IPS DF 4.7 (cell line): ENCODE measurements around the gene EMCN.
"Not testable (repeated sequence)": the region's sequence is repeated elsewhere in the genome, so short reads cannot be mapped to it uniquely, and the experiment has no call there.

Experiments
- DNase-seq: peaks from one replicate; pipeline ENCODE4 v3.0.0-alpha.2; 2013; ENCODE audit warnings: low spot score; ENCODE audit errors: extremely low read depth

EMCN gene, protein sequence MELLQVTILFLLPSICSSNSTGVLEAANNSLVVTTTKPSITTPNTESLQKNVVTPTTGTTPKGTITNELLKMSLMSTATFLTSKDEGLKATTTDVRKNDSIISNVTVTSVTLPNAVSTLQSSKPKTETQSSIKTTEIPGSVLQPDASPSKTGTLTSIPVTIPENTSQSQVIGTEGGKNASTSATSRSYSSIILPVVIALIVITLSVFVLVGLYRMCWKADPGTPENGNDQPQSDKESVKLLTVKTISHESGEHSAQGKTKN

DNA sequence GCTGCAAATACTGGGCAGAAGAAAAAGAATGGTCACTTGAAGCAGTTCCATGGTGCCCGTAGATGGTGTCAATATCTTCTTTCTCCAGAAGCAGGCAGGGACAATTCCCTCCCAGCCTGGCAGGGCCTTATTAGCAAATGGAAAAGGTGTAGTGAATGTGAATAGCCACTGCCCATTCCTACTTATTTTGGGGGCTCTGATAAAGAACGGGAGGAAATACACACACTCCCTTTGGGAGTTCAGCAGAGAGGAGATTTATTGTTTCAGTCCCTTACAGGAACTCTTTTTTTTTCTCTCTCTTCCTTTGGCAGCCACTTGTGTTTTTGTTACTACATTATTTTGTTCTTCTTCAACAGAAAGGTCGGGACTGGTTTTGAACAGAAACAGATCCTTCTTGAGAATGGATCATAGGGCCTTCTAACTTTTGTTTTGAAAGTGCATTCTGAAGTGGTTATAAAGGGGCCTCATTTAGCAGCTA is at the start of gene EMCN:
Gene EMCN, minus strand, starts transcription at position 159 of the 478 bp plus-strand sequence. Its CDS starts 108 bp downstream, at position 51.
- DNase-seq = no peak

DNA sequence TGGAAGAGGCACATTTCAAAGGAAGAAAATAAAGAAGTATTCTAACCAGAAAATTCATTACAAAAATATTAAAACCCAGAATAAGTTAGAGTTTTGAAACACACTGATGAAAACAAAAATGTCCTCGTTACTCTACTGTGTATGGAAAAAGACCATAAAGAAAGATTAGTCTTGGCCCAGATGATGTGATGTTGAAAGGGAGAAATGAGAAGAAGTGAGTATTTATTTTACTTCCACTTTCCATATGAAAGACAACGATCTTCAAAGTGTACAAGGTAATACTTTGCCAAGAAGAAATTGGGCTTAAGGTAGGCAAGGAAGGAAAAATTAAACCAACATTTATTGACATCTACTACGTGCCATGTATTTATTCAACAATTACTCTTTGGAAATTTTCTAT is 48.6 kb upstream of the EMCN start:
- DNase-seq = no peak

DNA sequence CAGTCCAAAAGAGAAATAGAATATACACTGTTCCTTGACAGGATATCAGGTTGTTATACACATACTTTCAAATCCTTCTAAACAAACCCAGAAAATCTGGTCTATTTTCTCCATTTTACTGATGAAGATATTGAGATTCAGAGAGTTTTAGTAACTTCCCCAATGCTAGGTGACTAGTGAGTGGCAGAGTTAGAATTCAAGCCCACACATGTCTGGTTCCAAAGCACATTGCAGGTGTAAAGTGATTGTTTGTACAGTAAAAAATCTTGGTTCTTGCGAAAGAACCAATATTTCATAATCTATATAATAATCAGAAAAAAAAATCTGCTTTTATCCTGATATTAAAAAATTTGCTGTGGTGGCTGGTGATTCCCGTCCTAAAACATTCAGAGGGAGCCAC is 39.5 kb upstream of the EMCN start:
- DNase-seq = no peak

DNA sequence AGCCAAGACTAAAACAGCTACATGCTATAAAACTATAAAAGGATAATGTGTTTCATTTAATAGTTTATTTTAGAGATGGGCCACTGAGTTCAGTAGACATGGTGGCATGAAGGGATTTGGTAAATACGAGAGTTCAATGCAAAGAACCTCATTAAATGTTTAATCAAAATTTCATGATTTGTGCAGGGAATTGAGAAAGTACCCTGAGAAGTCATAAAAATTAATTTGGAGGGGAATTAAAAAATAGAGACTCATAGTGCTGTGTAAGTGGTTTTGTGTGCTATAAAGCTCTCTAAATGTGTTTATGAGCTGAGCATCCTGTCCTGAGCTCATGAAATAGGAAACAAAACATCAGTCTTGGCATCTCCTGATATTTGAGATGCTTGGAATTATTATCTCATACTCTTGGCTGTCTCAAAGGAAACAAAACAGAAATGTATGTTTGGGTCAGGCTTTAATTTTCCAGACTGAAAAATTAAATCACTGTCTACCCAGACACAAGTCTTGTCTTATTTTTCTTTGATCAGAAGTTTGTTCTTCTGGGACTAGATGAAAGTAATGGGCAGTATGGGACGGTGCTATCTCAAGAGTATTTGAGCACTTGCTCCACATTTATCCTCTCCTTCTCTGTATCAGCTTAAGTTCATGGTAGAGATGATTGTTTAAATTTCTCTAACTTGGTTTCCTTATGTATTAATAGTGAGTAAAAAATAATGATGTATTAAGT is 38.0 kb upstream of the EMCN start:
- DNase-seq = no peak

DNA sequence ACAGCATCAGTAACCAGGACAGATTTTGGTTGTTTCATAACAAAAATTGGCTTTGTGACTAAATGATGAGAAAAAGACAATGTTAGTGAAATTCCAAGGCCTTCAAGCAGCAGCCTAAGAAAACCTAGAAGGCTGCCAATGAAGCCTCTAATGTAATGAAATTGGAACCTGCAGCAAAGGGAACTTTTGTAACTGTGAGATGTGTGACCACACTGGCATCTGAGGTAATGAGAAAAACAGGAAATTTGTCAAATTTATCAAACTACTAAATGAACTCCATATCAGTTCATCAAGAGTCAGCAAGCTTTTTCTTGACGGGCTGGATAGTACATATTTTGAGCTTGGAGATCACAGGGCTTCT is 30.4 kb upstream of the EMCN start:
- no peak for DNase-seq

DNA sequence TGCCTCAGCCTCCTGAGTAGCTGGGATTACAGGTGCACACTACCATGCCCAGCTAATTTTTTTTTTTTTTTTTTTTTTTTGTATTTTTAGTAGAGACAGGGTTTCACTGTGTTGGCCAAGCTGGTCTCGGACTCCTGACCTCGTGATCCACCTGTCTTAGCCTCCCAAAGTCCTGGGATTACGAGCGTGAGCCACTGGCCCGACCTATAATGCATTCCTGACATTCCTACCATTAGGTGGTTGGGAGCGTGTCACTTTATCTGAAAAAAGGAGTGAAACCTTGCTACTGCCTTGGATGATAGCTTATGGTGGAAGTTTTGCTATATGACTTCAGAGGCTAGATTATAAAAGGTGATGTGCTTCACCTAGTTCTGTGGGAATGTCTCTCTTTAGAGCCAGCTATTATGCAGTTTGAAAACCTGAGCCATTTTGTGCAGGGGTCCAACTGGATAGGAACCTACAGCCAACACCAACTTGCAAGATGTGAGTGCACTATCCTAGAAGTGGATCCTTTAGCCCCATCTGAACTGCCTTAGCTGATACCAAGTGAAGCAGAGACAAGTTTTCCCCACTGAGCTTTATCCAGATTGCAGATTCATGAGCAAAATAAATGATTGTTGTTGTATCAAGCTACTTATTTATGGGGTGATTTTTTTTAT is 29.8 kb upstream of the EMCN start:
- DNase-seq = peak; percentile 25

DNA sequence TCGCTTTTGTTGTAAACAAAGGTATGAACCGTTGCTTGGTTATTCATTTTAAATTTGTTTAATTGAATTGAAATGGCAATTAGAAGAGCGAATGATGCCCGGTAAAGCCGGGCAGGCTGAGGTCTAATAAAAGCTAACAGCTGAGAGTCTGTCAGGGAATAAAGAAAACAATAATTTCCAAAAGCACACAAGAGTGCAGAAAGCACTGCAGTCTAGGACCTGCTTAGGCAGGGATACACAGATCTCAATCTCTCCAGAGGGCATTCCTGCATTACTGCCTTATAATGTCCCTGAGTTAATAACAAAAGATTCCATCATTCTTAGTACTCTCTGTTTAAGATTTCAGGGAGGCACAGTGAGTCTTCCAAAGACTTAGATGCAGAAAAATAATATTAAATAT is 27.6 kb upstream of the EMCN start:
- DNase-seq = no peak

DNA sequence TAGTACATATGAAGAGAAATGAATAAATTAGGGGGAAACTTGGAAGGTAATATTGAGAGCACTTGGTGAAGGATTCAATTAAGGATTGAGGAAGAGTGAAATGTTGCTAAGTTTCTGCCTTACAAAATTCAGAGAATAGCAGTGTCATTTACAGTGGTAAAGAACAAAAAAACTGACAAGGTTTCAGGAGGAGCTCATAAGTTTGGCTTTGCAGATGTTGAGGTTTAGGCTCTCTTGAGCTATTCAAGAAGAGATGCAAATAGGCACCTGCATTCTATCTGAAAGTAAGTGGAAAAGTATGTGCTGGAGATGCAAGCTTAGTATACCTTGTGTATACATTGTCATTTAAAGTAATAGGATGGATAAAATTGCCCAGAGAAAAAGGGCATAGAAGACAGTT is 22.3 kb upstream of the EMCN start:
- no peak for DNase-seq

DNA sequence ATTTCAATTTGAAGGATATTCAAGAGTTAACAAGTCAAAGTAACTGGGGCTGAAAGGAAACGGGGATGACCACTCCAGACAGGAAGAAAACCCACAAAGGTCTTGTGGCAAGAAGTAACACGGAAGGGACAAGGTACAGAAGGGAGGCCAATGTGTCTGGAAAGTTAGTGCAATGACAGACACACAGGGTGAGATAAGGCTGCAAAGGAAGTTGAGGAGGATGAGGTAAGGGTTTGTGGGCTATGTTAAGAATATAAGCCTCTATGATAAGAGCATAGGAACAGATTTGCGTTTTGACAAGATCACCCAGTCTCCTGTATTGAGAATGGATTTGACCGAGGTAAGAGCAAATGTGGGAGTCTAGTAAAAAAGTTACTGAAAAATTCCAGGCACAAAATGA is 21.9 kb upstream of the EMCN start:
- no peak for DNase-seq

DNA sequence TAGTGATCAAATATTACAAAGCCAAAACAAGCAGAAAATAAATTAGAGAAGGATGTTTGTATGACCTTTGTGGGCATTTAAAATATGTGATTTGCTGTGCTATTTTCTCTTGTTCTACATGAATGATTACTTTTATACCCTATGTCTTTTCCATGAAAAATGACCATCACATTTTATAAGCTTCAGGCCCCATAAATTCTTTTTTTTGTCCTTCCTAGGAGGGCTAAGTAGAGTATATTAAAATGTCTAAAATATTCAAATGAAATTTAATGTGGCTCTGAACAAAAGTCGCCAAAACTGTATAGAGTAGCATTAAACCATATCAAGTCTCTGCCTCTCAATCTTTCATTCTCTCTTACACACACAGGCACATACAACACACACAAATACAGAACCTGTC is 15.9 kb upstream of the EMCN start:
- DNase-seq = no peak

DNA sequence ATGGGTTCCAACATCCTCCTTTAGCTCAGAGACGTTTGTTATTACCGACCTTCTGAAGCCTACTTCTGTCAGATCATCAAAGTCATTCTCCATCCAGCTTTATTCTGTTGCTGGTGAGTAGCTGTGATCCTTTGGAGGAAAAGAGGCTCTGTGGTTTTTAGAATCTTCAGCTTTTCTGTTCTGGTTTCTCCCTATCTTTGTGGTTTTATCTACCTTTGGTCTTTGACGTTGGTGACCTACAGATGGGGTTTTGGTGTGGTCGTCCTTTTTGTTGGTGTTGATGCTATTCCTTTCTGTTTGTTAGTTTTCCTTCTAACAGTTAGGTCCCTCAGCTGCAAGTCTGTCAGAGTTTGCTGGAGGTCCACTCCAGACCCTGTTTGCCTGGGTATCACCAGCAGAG is 12.3 kb upstream of the EMCN start:
- DNase-seq = not testable (repeated sequence)

DNA sequence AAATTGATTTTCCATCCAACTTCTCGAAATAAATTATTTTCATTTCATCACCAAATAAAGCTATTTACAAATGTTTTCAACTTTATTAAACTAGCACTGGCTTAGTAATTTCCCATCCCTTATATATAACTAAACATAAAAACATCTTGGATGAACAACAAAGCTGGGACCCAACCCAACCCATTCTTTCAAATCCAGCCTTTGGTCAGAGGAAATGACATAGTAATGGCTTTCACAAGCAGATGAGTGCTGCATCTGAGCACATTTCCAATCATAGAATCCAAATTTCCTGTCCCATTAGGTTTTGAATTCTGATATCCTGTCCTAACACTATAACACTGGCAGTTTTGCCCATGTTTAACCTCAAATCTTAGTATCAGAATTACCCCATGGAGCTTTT is 7.9 kb upstream of the EMCN start:
- no peak for DNase-seq

DNA sequence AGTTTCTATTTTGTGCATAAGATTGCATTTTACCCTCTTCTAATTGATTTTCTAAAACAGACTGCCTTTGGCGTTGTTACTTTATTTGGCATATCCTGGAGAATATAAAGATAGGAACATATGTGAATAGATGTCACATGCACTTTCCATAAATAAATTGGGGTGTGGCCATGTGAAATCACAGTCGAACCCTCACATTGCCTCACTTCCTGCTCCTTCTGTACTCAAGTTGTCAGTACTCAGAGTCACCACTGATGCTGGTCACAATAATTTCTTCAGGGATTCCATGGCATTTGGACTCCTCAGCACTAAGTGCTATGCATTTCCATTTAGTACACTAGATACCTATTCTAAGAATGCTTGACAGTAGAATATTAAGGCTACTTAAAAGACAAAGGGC is 1.4 kb upstream of the EMCN start:
- no peak for DNase-seq

DNA sequence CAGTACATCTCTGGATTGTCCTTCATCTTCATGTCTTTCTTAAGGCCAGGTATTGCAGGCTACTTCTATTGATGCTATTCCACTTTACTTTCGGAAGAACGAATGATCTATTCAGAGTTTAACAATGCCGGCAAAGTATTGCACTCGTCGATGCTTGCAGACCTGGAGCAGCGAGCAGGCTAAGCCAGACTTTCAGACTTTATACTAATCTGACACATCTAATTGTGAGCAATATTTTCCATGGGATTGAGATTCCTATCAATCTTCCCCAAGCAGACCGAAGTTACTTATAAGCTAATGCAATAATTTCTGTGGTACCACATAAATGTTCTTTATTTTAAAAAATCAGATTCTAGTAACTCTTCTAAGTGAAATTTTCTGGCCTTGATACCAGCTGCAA is 1.6 kb downstream of the EMCN start:
- no peak for DNase-seq

DNA sequence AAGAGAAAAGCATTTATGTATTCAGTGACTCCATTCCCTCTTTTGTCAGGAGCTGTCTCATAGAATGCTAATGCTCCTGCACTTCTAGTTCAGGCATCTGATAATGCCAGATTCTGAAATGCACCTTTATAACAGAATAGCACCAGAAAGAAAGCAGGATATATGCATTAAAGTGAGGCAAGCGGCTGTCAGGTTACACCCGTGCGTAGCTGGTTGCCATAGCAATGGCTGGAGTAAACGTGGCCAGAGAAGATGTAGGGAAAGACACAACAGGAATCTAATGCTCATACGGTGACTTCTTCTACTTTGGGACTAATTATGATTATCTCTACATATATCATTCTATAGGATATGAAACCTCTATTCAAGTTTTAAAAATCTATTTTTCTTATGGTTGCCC is 5.9 kb downstream of the EMCN start:
- DNase-seq = no peak

DNA sequence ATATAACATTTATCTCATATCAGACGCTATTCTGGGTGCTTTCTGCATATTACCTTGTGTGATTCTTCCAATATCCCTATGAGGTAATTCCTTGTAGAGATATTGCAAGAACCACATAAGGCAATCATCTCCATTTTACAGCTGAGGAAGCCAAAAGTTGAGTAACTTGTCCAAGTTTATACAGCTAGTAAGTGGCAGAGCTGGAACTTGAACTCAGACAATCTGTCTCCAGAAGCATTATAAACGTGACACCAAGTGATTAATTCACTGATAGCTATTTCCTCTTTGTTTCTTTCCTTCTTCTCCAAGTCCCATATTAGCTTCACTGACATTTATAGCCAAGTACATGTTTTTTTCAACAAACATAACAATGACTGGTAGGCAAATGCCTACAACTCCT is 7.3 kb downstream of the EMCN start:
- no peak for DNase-seq

DNA sequence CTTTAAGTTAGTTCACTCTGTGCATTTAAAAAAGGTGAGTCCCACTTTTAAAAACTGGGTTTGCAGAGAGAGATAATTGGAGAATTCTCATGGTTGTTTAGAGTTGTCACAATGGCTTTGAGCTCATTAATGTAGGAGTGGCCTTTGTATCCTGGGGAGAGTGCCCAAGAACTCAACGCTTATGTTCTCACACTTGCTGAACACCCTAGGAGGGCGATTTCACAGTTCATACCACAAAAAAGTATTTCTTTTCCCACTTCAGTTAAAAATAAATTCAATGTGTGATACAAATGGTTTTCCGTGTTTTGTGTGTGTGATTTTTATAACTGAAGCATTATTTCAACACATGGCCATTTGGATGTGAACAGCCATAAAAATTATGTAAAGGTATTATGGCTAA is 8.4 kb downstream of the EMCN start:
- DNase-seq = no peak

DNA sequence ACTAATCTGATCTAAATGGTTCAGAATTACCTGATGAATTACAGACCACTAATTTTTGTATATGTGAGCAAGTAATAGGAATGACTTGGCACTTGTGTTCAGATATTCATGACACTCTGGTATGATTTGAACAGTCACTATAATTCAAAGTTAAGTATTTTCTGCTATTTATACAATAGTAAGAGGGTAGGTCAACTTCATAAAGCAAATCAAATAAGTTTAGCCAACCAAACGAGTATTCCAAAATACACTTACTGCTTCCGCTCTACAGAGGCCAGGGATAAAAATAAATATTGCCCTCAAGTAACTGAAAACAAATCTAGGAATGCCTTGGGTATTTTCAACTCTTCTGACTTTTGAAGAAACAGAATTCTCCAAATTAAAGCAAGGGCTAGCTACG is 9.1 kb downstream of the EMCN start:
- no peak for DNase-seq

DNA sequence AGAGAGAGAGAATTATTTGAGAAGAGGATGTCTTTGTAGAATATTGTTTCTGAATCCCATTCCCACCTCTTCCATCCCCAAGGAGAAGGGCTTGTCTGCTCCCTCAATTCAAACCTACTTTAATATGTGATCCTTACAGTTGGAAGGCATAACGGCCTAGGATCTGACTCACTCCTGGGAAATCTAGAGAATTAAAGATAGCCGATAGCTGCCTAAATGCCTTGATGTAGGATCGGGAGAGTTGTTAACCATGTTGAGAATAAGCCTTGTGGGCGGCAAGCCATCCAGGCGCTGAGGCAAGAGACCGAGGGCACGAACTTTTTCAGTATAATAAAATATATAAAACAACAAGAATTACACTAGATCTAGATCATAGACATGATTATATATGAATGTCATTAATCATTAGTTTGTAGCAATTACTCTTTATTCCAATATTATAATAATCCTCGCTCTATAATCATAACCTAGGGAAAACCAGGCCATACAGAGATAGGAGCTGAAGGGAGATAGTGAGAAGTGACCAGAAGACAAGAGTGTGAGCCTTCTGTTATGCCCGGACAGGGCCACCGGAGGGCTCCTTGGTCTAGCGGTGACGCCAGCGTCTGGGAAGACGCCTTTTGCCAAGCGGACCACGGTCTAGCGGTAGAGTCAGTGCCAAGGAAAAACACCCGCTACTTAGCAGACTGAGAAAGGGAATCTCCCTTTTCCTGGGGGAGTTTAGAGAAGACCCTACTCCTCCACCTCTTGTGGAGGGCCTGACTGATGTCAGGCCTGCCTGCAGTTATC is 13.5 kb downstream of the EMCN start:
- peak; percentile 16 for DNase-seq

DNA sequence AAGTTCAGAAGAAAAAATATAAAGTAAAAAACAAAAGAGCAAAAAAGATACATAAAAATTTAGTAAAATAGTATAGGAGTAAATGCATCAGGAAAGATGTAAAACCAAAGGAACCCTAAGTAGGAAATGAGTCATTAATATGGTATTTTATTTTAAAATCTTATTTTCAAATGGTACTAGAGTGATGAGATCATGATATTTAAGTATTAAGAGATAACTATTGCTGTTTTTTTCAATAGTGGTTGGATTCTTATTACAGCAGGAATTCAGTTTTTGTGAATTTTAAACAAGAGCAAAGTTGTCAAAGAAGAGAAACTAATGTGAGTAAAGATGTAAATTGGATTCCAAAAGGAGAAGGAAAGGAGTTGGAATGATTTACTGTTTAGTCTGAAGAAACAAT is 20.0 kb downstream of the EMCN start:
- DNase-seq = no peak

DNA sequence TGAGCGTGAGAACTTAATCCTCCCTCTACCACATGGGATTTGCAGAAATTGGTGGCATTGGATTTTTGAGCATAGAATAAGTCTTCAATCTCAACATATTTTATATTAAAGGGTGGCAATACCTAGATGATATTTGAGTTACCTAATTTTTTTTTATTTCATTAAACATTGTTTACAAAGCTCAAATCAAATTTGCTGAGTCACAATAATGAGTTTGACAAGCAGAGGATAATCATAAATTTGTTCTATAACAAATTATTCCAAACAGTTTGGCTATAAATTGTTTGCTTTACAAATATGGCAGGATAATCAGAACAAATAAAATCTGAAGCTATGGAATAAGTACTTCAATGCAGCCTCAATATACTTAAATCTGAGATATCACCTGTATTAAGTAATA is 22.7 kb downstream of the EMCN start:
- no peak for DNase-seq

DNA sequence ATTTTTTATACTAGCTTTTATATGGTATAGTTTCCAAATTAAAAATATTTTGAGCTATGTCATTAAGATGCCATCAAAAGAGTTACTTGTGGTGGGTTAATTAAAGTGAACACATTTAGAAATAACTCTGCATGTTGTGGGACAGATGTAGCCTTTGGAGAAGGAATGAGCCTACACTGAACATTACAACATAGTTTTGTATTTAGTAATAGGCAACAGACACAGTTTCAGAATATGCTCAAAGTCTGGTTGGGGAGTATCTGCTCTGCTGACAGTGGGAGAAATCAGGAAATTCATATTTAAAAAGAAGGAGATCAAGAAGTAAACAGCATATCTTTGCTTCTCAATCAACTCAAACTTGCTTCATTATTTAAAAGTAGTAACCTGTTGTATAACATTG is 23.7 kb downstream of the EMCN start:
- DNase-seq = no peak
